Measurements from ENCODE around the gene SNX22.
"Not testable (repeated sequence)": the region's sequence is repeated elsewhere in the genome, so short reads cannot be mapped to it uniquely, and the experiment has no call there.

Gene SNX22

DNA sequence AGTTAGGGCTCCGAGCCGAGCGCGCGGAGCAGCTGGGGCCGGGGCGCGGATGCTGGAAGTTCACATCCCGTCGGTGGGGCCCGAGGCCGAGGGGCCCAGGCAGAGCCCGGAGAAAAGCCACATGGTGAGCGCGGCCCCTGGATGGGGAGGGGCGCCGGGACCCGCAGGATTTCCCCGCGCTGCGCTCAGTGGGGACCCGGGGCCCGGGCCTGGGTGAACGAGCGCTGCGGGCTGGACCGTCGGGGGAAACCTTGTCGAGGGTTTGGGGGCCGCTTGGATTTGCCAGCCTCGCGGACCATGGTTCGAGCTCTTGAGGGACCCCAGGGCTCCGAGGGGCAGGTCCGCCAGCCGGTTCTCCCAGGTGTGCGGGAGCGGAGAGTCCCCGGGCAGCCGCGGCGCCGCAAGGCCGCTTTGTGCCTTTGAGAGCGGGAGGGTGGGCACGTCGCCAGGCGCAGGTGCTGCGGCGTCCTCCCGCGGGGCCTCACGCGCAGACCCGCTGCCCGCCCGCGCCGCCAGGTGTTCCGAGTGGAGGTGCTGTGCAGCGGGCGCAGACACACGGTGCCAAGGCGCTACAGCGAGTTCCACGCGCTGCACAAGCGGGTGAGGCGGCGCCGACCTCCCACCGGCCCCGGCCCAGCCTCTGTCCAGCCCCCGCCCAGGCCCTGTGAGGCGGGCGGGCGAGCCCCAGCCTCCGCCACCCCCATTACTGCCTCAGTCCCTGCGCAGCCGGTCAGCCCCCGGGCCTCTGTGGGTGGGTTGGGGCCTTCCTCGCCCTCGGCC is at the start of gene SNX22:
Gene SNX22, plus strand, starts transcription at position 5 of the 780 bp plus-strand sequence. Its CDS starts 45 bp downstream, at position 50.
- Histone ChIP-seq H4K20me1 (ENCODE audit: insufficient read depth, low read length) (peaks cover 15% of the 10 kb centered on the region), H3K9ac (ENCODE audit: low read length) (peak within 1 kb of the TSS; percentile 71), H3K27me3 (ENCODE audit: low read depth, low read length) (no peaks in the 10 kb centered on the region), H3K27ac (ENCODE audit: low read length) (peak within 1 kb of the TSS; percentile 45), H3K4me2 (ENCODE audit: low read length) (peak within 1 kb of the TSS; percentile 89), H3K79me2 (ENCODE audit: low read length) (no peaks in the 10 kb centered on the region; the same call in 1 of the 2 replicates), H3K4me3 (ENCODE audit: low read length) (peak within 1 kb of the TSS; percentile 85), H3K9me3 (ENCODE audit: insufficient read depth, low read length) (no peaks in the 10 kb centered on the region), H3K4me1 (ENCODE audit: low read length) (peaks cover 35% of the 10 kb centered on the region), H3K36me3 (replicated peaks; ENCODE audit: low read depth, low read length) (peaks cover 21% of the 10 kb centered on the region), H2AFZ (ENCODE audit: low read depth, low read length) (peak within 1 kb of the TSS; percentile 39; the same call in 1 of the 2 replicates)
- TF ChIP-seq EZH2phosphoT487 (IDR thresholded peaks at IDR 0.05; ENCODE audit: low read depth): no peak
- TF ChIP-seq, protein P1, sequence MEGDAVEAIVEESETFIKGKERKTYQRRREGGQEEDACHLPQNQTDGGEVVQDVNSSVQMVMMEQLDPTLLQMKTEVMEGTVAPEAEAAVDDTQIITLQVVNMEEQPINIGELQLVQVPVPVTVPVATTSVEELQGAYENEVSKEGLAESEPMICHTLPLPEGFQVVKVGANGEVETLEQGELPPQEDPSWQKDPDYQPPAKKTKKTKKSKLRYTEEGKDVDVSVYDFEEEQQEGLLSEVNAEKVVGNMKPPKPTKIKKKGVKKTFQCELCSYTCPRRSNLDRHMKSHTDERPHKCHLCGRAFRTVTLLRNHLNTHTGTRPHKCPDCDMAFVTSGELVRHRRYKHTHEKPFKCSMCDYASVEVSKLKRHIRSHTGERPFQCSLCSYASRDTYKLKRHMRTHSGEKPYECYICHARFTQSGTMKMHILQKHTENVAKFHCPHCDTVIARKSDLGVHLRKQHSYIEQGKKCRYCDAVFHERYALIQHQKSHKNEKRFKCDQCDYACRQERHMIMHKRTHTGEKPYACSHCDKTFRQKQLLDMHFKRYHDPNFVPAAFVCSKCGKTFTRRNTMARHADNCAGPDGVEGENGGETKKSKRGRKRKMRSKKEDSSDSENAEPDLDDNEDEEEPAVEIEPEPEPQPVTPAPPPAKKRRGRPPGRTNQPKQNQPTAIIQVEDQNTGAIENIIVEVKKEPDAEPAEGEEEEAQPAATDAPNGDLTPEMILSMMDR (IDR thresholded peaks at IDR 0.05; ENCODE audit: low read depth, low read length): no peak

DNA sequence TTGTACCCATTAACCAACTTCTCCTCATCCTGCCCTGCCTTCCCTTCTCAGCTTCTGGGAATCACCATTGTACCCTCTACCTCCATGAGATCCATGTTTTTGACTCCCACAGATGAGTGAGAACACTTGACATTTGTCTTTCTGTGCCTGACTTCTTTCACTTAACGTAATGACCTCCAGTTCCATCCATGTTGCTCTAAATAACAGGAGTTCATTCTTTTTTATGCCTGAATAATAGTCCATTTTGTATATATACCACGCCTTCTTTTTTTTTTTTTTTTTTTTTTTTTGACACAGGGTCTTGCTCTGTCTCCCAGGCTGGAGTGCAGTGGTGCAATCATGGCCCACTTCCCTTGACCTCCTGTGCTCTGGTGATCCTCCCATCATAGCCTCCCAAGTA is 49.0 kb upstream of the SNX22 start:
- Histone ChIP-seq H3K9me3 (ENCODE audit: insufficient read depth, low read length) (no peaks in the 10 kb centered on the region), H4K20me1 (ENCODE audit: insufficient read depth, low read length) (peaks cover 64% of the 10 kb centered on the region), H3K27ac (ENCODE audit: low read length) (no peak overlapping the region), H3K36me3 (replicated peaks; ENCODE audit: low read depth, low read length) (peaks cover 5% of the 10 kb centered on the region), H3K4me3 (ENCODE audit: low read length) (no peak overlapping the region), H3K9ac (ENCODE audit: low read length) (no peak overlapping the region), H3K79me2 (ENCODE audit: low read length) (peaks cover 95% of the 10 kb centered on the region), H3K27me3 (ENCODE audit: low read depth, low read length) (no peaks in the 10 kb centered on the region), H3K4me1 (ENCODE audit: low read length) (peaks cover 15% of the 10 kb centered on the region), H2AFZ (ENCODE audit: low read depth, low read length) (no peak overlapping the region), H3K4me2 (ENCODE audit: low read length) (no peak overlapping the region)
- TF ChIP-seq, protein P1 (IDR thresholded peaks at IDR 0.05; ENCODE audit: low read depth, low read length): no peak
- no peak for TF ChIP-seq EZH2phosphoT487 (IDR thresholded peaks at IDR 0.05; ENCODE audit: low read depth)

DNA sequence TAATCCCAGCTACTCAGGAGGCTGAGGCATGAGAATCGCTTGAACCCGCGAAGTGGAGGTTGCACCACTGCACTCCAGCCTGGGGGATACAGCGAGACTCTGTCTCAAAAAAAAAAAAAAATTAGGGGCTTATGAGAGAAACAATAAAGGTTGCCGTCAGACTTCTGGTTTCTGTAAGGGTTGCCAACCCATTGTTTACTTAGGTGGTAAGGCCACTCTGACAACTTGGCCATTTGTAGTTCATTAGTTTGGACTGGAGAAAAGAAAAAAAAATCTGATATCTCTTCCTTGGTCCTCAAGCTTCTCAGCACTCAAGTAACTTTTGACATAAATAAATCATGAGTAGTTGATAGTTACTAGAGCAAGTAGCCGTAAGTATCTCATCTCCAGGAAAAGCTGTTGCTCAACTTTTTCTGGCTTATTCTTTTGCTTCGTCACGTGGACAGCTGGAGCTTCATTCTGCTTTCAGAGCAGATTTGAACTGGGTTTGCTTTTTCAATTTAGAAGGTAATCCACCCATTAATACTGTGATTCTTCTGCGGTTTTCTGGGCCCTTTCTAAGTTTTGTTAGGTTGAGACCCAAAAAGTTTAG is 46.3 kb upstream of the SNX22 start:
- Histone ChIP-seq H2AFZ (ENCODE audit: low read depth, low read length) (no peak overlapping the region), H3K4me1 (ENCODE audit: low read length) (peaks cover 10% of the 10 kb centered on the region), H3K79me2 (ENCODE audit: low read length) (peaks cover 93% of the 10 kb centered on the region)

DNA sequence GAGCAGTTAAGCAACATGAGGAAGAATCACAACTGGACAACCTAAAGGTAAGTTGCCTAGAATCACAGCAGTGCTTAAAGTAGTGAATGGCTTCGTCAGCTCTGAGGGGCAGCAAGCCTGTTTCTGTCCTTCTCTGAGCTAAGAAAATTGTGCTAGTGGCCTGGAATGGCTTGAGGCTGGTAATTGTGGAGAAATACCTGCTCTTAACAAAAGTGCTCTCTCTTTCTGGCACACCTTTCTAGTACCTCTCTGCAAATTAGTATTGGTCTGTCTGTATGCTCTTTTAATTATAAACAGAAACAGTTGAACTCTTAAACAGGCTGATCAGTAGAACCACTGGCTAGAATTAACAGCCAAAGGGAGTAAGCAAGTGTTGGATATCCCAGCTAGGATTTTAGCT is 44.2 kb upstream of the SNX22 start:
- H4K20me1 ChIP-seq (ENCODE audit: insufficient read depth, low read length): peaks cover 70% of the 10 kb centered on the region
- H3K27me3 ChIP-seq (ENCODE audit: low read depth, low read length): no peaks in the 10 kb centered on the region
- H3K4me3 ChIP-seq (ENCODE audit: low read length): no peak overlapping the region
- no peak overlapping the region for H3K27ac ChIP-seq (ENCODE audit: low read length)
- H3K36me3 ChIP-seq (replicated peaks; ENCODE audit: low read depth, low read length): peaks cover 2% of the 10 kb centered on the region
- peaks cover 89% of the 10 kb centered on the region for H3K79me2 ChIP-seq (ENCODE audit: low read length)
- no peaks in the 10 kb centered on the region for H3K9me3 ChIP-seq (ENCODE audit: insufficient read depth, low read length)
- no peak overlapping the region for H3K9ac ChIP-seq (ENCODE audit: low read length)
- TF ChIP-seq EZH2phosphoT487 (IDR thresholded peaks at IDR 0.05; ENCODE audit: low read depth): no peak
- TF ChIP-seq, protein P1 (IDR thresholded peaks at IDR 0.05; ENCODE audit: low read depth, low read length): no peak
- H3K4me1 ChIP-seq (ENCODE audit: low read length): no peaks in the 10 kb centered on the region
- no peak overlapping the region for H3K4me2 ChIP-seq (ENCODE audit: low read length)
- no peak overlapping the region for H2AFZ ChIP-seq (ENCODE audit: low read depth, low read length)

More for the DNA sequence above, 46.3 kb upstream of the SNX22 start:
- Histone ChIP-seq H3K9ac (ENCODE audit: low read length) (no peak overlapping the region), H4K20me1 (ENCODE audit: insufficient read depth, low read length) (peaks cover 67% of the 10 kb centered on the region), H3K27me3 (ENCODE audit: low read depth, low read length) (no peaks in the 10 kb centered on the region), H3K4me2 (ENCODE audit: low read length) (no peak overlapping the region), H3K4me3 (ENCODE audit: low read length) (no peak overlapping the region), H3K9me3 (ENCODE audit: insufficient read depth, low read length) (no peaks in the 10 kb centered on the region), H3K36me3 (replicated peaks; ENCODE audit: low read depth, low read length) (peaks cover 5% of the 10 kb centered on the region), H3K27ac (ENCODE audit: low read length) (no peak overlapping the region)
- TF ChIP-seq EZH2phosphoT487 (IDR thresholded peaks at IDR 0.05; ENCODE audit: low read depth): no peak
- TF ChIP-seq, protein P1 (IDR thresholded peaks at IDR 0.05; ENCODE audit: low read depth, low read length): no peak

DNA sequence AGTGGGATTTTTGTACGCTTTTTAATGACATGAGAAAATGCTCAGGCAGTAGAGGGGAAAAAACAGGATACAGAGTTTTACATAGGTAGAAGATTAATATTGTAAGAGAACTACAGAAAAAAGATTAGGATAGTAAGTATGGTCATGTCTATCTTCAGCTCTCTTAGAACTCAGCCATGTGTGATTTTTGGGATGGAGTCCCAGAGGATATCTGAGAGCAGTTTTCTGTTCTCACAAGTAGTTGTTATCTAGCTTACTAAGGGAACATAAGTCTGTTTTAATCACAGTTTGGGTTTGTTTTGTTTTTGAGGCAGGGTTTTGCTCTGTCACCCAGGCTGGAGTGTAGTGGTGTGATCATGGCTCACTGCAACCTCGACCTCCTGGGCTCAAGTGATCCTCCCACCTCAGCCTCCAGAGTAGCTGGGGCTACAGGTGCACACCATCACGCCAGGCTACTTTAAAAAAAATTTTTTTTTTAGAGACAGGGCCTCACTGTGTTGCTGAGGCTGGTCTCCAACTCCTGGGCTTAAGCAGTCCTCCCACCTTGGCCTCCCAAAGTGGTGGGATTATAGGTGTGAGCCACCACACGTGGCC is 41.3 kb upstream of the SNX22 start:
- H3K36me3 ChIP-seq (replicated peaks; ENCODE audit: low read depth, low read length): peaks cover 16% of the 10 kb centered on the region
- not testable (repeated sequence) for H3K4me2 ChIP-seq (ENCODE audit: low read length); H2AFZ ChIP-seq (ENCODE audit: low read depth, low read length); H3K4me1 ChIP-seq (ENCODE audit: low read length); H3K9me3 ChIP-seq (ENCODE audit: insufficient read depth, low read length); H3K27me3 ChIP-seq (ENCODE audit: low read depth, low read length); H3K9ac ChIP-seq (ENCODE audit: low read length); H3K4me3 ChIP-seq (ENCODE audit: low read length); H3K27ac ChIP-seq (ENCODE audit: low read length)
- H4K20me1 ChIP-seq (ENCODE audit: insufficient read depth, low read length): peaks cover 54% of the 10 kb centered on the region
- H3K79me2 ChIP-seq (ENCODE audit: low read length): peaks cover 60% of the 10 kb centered on the region
